ENCODE results near the gene ANKRD36C. TPM values are rescaled to one million over a fixed set of nuclear protein-coding genes. Genes with fewer than 3 reads are reported as not detected.
"Not testable (repeated sequence)": the region's sequence is repeated elsewhere in the genome, so short reads cannot be mapped to it uniquely, and the experiment has no call there.

Gene ANKRD36C
- total RNA-seq, 1 donor from 2014 or later: 55.6 TPM

DNA sequence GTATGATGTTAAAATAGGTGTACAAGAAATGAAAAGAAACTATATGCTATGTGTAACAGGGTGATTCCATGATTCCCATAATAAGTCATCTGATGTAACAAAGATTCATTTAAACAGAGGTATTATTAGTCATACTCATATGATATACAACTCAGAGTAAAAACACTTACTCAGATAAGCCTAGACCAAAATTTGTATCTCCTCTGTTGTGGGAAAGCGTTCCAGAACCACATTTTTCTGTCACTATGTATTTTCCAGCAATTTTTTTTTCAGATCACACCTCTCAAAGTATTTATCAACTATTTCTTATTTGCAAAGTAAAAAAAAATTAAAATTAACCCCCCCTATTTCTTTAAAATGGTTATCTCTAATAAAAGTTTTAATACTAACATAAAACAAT, 43.6 kb downstream of the ANKRD36C start:
- H3K4me3 Mint-ChIP-seq; intact Hi-C loops (cut with micrococcal nuclease); H3K27me3 Mint-ChIP-seq; H3K9me3 Mint-ChIP-seq; H3K27ac Mint-ChIP-seq; DNase-seq; H3K4me1 Mint-ChIP-seq: not testable (repeated sequence)
- H3K36me3 Mint-ChIP-seq (ENCODE audit: low read depth): peaks cover 24% of the 10 kb centered on the region

DNA sequence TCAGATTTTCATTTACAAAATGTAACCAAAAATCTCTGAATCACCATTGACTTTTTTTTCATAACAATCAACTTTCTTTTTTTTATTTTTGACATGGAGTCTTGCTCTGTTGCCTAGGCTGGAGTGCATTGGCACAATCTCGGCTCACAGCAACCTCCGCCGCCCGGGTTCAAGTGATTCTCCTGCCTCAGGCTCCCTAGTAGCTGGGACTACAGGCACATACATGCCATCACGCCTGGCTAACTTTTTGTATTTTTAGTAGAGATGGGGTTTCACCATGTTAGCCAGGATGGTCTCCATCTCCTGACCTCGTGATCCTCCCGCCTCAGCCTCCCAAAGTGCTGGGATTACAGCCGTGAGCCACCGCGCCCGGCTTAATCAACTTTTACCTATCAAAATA, 51.7 kb downstream of the ANKRD36C start:
- H3K4me1 Mint-ChIP-seq; H3K4me3 Mint-ChIP-seq; DNase-seq; H3K27me3 Mint-ChIP-seq; H3K27ac Mint-ChIP-seq; intact Hi-C loops (cut with micrococcal nuclease); H3K9me3 Mint-ChIP-seq: not testable (repeated sequence)
- peaks cover 16% of the 10 kb centered on the region for H3K36me3 Mint-ChIP-seq (ENCODE audit: low read depth)

DNA sequence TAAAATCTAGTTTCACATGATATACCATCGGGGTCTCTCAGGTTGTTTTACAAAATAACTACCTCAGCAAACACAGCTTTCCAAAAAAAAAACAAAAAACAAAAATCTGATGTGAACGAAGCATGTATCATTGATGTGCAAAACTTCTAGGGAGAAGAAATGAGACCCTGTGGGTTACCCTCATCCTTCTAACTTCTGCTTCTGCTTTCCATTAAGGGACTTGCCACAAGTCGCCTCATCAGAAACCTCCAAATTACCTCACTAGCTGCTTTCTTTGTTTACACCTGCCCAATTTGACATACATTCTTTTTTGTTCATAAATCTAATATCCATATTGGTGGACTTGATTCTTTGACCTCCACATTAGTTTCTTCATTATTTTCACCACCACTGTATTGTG, 60.9 kb downstream of the ANKRD36C start:
- DNase-seq; H3K27me3 Mint-ChIP-seq; H3K9me3 Mint-ChIP-seq; H3K4me1 Mint-ChIP-seq; H3K4me3 Mint-ChIP-seq; intact Hi-C loops (cut with micrococcal nuclease); H3K27ac Mint-ChIP-seq: not testable (repeated sequence)
- peaks cover 40% of the 10 kb centered on the region for H3K36me3 Mint-ChIP-seq (ENCODE audit: low read depth)

DNA sequence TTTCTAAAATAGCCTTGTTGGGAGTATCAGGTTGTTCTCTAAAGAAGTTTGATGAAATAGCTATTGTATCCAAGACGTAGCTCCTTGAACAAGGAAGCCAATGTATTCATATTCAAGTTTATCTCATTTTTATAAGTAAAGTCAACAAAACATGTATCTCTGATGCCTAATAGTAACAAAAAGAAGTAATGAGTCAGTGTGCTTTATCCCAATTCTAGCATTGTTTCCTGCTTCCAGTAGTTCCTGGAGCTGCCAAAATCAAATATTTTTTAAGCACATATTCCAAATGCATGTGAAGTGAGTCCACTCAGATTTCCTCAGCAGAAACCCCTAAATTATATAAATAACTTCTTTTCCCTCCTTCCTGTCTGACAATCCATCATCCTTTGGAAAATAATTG, 74.6 kb downstream of the ANKRD36C start:
- not testable (repeated sequence) for H3K9me3 Mint-ChIP-seq

DNA sequence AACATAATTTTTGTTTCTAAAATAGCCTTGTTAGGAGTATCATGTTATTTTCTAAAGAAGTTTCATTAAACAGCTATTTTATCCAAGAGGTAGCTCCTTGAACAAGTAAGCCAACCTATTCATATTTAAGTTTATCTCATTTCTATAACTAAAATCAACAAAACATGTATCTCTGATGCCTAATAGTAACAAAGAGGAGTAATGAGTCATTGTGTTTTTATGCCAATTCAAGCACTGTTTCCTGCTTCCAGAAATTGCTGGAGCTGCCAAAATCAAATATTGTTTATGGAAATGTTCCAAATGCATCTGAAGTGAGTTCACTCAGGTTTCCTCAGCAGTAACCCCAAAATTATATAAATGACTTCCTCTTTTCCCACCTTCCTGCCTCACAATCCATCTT, 76.5 kb downstream of the ANKRD36C start:
- H3K4me1 Mint-ChIP-seq; DNase-seq; intact Hi-C loops (cut with micrococcal nuclease); H3K4me3 Mint-ChIP-seq; H3K27me3 Mint-ChIP-seq; H3K9me3 Mint-ChIP-seq; H3K27ac Mint-ChIP-seq: not testable (repeated sequence)
- peaks cover 53% of the 10 kb centered on the region for H3K36me3 Mint-ChIP-seq (ENCODE audit: low read depth)

More for the DNA sequence above, 74.6 kb downstream of the ANKRD36C start:
- intact Hi-C loops (cut with micrococcal nuclease); DNase-seq; H3K4me1 Mint-ChIP-seq; H3K4me3 Mint-ChIP-seq; H3K27me3 Mint-ChIP-seq; H3K27ac Mint-ChIP-seq: not testable (repeated sequence)
- peaks cover 53% of the 10 kb centered on the region for H3K36me3 Mint-ChIP-seq (ENCODE audit: low read depth)

DNA sequence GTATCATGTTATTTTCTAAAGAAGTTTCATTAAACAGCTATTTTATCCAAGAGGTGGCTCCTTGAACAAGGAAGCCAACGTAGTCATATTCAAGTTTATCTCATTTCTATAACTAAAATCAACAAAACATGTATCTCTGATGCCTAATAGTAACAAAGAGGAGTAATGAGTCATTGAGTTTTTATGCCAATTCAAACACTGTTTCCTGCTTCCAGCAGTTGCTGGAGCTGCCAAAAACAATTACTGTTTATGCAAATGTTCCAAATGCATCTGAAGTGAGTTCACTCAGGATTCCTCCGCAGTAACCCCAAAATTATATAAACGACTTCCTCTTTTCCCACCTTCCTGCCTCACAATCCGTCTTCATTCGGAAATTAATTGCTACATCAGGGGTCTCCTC, 80.2 kb downstream of the ANKRD36C start:
- H3K27me3 Mint-ChIP-seq; H3K9me3 Mint-ChIP-seq; intact Hi-C loops (cut with micrococcal nuclease); H3K4me1 Mint-ChIP-seq; DNase-seq; H3K27ac Mint-ChIP-seq; H3K4me3 Mint-ChIP-seq: not testable (repeated sequence)
- peaks cover 35% of the 10 kb centered on the region for H3K36me3 Mint-ChIP-seq (ENCODE audit: low read depth)

DNA sequence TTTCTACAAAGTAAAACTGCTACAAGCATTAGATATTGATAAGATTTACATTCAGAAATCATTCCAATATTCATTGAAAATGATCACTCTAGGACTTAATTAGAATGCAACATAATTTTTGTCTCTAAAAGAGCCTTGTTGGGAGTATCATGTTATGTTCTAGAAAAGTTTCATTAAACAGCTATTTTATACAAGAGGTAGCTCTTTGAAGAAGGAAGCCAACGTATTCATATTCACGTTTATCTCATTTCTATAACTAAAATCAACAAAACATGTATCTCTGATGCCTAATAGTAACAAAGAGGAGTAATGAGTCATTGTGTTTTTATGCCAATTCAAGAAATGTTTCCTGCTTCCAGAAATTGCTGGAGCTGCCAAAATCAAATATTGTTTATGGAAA, 97.2 kb downstream of the ANKRD36C start:
- H3K4me1 Mint-ChIP-seq; H3K27me3 Mint-ChIP-seq; H3K9me3 Mint-ChIP-seq; H3K27ac Mint-ChIP-seq; intact Hi-C loops (cut with micrococcal nuclease); DNase-seq; H3K4me3 Mint-ChIP-seq: not testable (repeated sequence)
- H3K36me3 Mint-ChIP-seq (ENCODE audit: low read depth): peaks cover 19% of the 10 kb centered on the region

DNA sequence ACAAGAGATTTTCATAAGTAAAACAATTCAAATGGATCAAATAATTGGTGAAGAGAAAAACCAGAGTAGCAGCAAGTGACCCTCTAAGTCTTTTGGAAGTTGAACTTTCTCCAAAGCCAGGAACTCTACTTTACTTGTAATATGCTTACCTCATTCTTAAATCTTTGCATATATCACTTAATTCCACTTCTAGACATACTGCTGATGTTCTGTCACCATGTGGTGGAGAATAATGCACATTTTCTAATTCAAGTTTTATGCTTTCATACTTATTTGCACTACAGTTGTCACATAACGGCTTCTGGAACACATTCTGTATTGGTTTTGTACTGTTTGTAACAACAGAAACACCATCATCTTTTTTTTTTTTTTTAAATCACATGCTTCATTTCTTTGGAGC, 123.7 kb downstream of the ANKRD36C start:
- DNase-seq; H3K27ac Mint-ChIP-seq; H3K27me3 Mint-ChIP-seq; H3K4me3 Mint-ChIP-seq; H3K4me1 Mint-ChIP-seq; H3K9me3 Mint-ChIP-seq; intact Hi-C loops (cut with micrococcal nuclease): not testable (repeated sequence)
- H3K36me3 Mint-ChIP-seq (ENCODE audit: low read depth): peaks cover 23% of the 10 kb centered on the region

DNA sequence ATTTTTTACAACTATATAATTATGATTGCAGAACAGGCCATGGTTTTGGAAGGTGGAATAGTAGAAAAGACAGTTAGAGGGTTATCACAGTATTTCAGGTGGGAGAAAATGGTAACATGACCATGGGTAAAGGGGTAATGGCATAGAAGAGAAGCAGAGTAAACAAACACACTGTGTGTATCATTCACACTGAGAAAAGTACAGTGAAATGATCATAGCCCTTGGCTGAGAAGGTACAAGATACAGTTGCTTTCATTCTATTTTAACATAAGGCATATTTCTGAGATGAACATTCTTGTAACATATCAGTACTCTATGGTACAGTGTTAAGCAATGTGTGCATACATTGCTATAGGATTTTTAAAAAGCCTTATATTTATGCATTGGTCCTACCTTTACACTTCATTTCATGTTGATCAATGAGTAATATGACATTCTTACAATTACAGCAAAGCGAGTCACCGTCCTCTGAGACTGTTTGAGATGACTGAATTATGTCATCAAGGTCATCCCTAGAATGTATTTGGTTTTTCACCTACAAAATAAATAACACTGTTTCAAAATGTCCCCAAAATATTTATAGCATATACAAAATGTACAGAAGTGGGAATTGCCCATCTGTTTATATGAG, 124.5 kb downstream of the ANKRD36C start:
- H3K36me3 Mint-ChIP-seq (ENCODE audit: low read depth): peaks cover 20% of the 10 kb centered on the region
- DNase-seq; H3K9me3 Mint-ChIP-seq; H3K27me3 Mint-ChIP-seq; H3K4me1 Mint-ChIP-seq; H3K4me3 Mint-ChIP-seq; H3K27ac Mint-ChIP-seq; intact Hi-C loops (cut with micrococcal nuclease): not testable (repeated sequence)

DNA sequence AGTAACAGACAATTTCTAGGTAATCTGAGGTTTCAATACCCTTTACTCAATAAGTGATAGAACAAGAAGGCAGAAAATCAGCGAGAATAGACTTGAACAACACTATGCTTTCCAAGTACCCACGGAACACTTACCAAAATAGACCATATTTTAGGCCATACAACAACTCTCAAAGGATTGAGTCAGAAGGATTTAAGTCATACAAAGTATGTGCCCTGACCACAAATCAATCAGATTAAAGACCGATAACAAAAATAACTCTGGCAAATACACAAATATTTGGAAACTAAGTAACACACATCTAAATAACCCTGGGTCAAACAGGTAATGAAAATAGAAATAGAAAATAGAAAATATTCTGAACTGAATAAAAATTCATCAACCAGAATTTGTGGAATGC, 129.5 kb downstream of the ANKRD36C start:
- H3K4me1 Mint-ChIP-seq; H3K9me3 Mint-ChIP-seq; H3K36me3 Mint-ChIP-seq (ENCODE audit: low read depth); H3K27ac Mint-ChIP-seq; DNase-seq; H3K27me3 Mint-ChIP-seq; H3K4me3 Mint-ChIP-seq; intact Hi-C loops (cut with micrococcal nuclease): not testable (repeated sequence)

DNA sequence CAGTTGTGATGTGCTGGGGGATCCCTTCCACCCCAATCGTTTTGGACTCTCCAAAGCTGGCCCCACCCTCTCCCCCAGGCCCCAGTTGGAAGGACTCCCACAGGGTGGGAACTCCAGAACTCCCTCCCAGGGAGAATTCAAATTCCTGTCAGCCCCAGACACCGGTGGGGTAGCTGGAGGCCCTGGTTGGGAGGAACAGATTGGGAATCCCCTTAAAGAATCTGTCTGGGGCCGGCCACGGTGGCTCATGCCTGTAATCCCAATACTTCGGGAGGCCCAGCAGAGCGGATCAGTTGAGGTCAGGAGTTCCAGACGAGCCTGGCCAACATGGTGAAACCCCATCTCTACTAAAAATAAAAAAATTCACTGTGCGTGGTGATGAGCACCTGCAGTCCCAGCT, 155.5 kb downstream of the ANKRD36C start:
- H3K9me3 Mint-ChIP-seq: peaks cover 15% of the 10 kb centered on the region
- H3K27ac Mint-ChIP-seq: no peak overlapping the region
- intact Hi-C loops (cut with micrococcal nuclease): no loop called here
- peaks cover 64% of the 10 kb centered on the region for H3K36me3 Mint-ChIP-seq (ENCODE audit: low read depth)
- no peak overlapping the region for H3K4me3 Mint-ChIP-seq
- H3K4me1 Mint-ChIP-seq: no peaks in the 10 kb centered on the region
- H3K27me3 Mint-ChIP-seq: no peaks in the 10 kb centered on the region
- DNase-seq: no peak

DNA sequence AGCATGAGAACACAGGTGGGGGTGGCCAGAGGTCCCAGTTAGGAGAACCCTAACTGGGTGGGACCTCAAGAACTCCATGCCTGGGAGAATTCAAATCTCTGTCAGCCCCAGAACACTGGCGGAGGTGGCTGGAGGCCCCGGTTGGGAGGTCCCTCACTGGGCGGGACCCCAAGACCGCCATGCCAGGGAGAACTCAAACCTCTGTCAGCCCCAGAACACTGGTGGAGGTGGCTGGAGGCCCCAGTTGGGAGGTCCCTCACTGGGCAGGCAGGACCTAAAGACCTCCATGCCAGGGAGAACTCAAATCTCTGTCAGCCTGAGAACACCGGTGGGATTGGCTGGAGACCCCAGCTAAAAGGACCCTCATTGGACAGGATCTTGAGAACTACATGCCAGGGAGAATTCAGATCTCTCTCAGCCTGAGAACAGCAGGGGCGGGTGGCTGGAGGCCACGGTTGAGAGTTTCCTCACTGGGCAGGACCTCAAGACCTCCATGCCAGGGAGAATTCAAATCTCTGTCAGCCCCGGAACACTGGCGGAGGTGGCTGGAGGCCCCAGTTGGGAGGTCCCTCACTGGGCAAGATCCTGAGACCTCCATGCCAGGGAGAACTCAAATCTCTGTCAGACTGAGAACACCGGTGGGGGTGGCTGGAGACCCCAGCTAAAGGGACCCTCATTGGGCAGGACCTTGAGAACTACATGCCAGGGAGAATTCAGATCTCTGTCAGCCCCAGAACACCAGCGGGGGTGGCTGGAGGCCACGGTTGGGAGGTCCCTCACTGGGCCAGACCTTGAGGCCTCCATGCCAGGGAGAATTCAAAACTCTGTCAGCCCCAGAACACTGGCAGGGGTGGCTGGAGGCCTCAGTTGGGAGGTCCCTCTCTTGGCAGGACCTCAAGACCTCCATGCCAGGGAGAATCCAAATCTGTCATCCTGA, 157.3 kb downstream of the ANKRD36C start:
- intact Hi-C loops (cut with micrococcal nuclease); H3K27me3 Mint-ChIP-seq; H3K4me1 Mint-ChIP-seq; DNase-seq; H3K27ac Mint-ChIP-seq; H3K4me3 Mint-ChIP-seq: not testable (repeated sequence)
- Mint-ChIP-seq H3K36me3 (ENCODE audit: low read depth) (peaks cover 72% of the 10 kb centered on the region), H3K9me3 (peaks cover 15% of the 10 kb centered on the region)

DNA sequence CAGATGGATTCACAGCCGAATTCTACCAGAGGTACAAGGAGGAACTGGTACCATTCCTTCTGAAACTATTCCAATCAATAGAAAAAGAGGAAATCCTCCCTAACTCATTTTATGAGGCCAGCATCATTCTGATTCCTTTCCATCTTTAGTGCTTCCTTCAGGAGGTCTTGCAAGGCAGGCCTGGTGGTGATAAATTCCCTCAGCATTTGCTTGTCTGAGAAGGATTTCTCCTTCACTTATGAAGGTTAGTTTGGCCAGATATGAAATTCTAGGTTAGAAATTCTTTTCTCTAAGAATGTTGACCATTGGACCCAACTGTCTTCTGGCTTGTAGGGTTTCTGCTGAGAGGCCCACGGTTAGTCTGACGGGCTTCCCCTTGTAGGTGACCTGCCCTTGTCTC, 167.4 kb downstream of the ANKRD36C start:
- H3K27me3 Mint-ChIP-seq; DNase-seq; intact Hi-C loops (cut with micrococcal nuclease); H3K27ac Mint-ChIP-seq; H3K4me3 Mint-ChIP-seq; H3K4me1 Mint-ChIP-seq: not testable (repeated sequence)
- Mint-ChIP-seq H3K36me3 (ENCODE audit: low read depth) (peaks cover 32% of the 10 kb centered on the region), H3K9me3 (peaks cover 37% of the 10 kb centered on the region)

DNA sequence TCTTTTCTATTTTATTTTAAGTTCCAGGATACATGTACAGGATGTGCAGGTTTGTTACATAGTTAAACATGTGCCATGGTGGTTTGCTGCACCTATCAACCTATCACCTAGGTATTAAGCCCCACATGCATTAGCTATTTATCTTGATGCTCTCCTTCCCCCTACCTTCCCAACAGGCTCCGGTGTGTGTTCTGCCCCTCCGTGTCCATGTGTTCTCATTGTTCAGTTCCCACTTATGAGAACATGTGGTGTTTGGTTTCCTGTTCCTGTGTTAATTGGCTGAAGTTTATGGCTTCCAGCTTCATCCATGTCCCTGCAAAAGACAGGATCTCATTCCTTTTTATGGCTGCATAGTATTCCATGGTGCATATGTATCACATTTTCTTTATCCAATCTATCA, 174.1 kb downstream of the ANKRD36C start:
- H3K27me3 Mint-ChIP-seq; intact Hi-C loops (cut with micrococcal nuclease): not testable (repeated sequence)
- peaks cover 48% of the 10 kb centered on the region for H3K9me3 Mint-ChIP-seq

More for the DNA sequence above, 174.1 kb downstream of the ANKRD36C start:
- H3K36me3 Mint-ChIP-seq (ENCODE audit: low read depth): peaks cover 42% of the 10 kb centered on the region
- H3K4me3 Mint-ChIP-seq, DNase-seq, H3K4me1 Mint-ChIP-seq, H3K27ac Mint-ChIP-seq: not testable (repeated sequence)

All from activated CD4-positive, alpha-beta T cell treated with anti-CD3 and anti-CD28 coated beads, Interleukin-2, amount 10 ng/mL, durations not matched to agents 24 days and 14 days (primary cell).